Measurements from ENCODE around the gene VAPB. TPM values are rescaled to one million over a fixed set of nuclear protein-coding genes. Genes with fewer than 3 reads are reported as not detected.

Gene VAPB
- total RNA-seq, 1 experiment from 2014 or later, result 65.1 TPM

DNA sequence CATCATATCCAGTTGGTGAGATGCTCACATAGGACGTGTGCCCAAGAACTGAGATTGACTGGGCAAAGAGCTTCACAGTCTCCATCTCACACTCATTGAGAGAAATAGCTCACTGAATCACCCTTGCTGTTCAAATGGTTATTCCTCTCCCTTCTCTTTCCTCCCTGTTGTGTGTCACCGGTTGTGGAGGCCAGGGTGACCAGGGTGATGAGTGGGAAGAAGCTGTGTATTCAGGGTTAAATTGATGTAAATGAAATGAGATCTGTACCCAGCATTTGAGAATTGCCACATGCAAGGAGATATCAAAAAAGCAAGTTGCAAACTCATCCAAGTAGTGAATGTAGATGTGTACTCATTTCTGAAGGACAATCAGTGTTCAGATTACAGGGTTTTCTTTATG, 36.6 kb upstream of the VAPB start:
- H2BK20ac ChIP-seq (ENCODE audit: low read depth, low read length, poor library complexity, severe bottlenecking), result no peak overlapping the region
- H2BK5ac ChIP-seq (ENCODE audit: insufficient read length, low read length), result no peak overlapping the region
- H2AFZ ChIP-seq (ENCODE audit: low read length), result no peak overlapping the region
- no peak overlapping the region for H3K18ac ChIP-seq (ENCODE audit: insufficient read length, low read depth, low read length)
- H3K79me2 ChIP-seq (ENCODE audit: insufficient read depth, low read length), result no peaks in the 10 kb centered on the region
- H3K4me2 ChIP-seq (ENCODE audit: insufficient read depth, insufficient read length, low read length), result no peak overlapping the region
- no peak overlapping the region for H3K27ac ChIP-seq (ENCODE audit: insufficient read length, low read depth, low read length)
- H3K56ac ChIP-seq (ENCODE audit: insufficient read length, low read depth, low read length), result no peak overlapping the region
- no peak for DNase-seq
- H2AK5ac ChIP-seq (ENCODE audit: insufficient read length, low read length), result no peak overlapping the region
- no peaks in the 10 kb centered on the region for H3K4me1 ChIP-seq (ENCODE audit: insufficient read depth, low read length)
- no peaks in the 10 kb centered on the region; the same call in 1 of the 2 replicates for H3K27me3 ChIP-seq (ENCODE audit: insufficient read depth, low read length)
- no peak overlapping the region for H4K5ac ChIP-seq (ENCODE audit: insufficient read length, low read depth, low read length)
- H3K4ac ChIP-seq (ENCODE audit: low read depth, low read length), result no peak overlapping the region
- no peak overlapping the region for H4K91ac ChIP-seq (ENCODE audit: insufficient read length, low read depth, low read length)
- H3K14ac ChIP-seq (ENCODE audit: insufficient read depth, low read length), result no peak overlapping the region
- H3K23ac ChIP-seq (ENCODE audit: insufficient read length, low read depth, low read length), result no peak overlapping the region
- H3K23me2 ChIP-seq (ENCODE audit: insufficient read length, low read depth, low read length, poor library complexity, severe bottlenecking), result no peaks in the 10 kb centered on the region
- H2BK12ac ChIP-seq (ENCODE audit: insufficient read length, low read depth, low read length), result no peak overlapping the region
- TF ChIP-seq, protein P1, sequence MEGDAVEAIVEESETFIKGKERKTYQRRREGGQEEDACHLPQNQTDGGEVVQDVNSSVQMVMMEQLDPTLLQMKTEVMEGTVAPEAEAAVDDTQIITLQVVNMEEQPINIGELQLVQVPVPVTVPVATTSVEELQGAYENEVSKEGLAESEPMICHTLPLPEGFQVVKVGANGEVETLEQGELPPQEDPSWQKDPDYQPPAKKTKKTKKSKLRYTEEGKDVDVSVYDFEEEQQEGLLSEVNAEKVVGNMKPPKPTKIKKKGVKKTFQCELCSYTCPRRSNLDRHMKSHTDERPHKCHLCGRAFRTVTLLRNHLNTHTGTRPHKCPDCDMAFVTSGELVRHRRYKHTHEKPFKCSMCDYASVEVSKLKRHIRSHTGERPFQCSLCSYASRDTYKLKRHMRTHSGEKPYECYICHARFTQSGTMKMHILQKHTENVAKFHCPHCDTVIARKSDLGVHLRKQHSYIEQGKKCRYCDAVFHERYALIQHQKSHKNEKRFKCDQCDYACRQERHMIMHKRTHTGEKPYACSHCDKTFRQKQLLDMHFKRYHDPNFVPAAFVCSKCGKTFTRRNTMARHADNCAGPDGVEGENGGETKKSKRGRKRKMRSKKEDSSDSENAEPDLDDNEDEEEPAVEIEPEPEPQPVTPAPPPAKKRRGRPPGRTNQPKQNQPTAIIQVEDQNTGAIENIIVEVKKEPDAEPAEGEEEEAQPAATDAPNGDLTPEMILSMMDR (conservative IDR thresholded peaks at IDR 0.05), result no peak
- H2BK120ac ChIP-seq (ENCODE audit: low read depth, low read length, poor library complexity, severe bottlenecking), result no peak overlapping the region
- no peak overlapping the region for H3K27ac Mint-ChIP-seq
- H3K27me3 Mint-ChIP-seq (ENCODE audit: low read depth), result no peaks in the 10 kb centered on the region
- H3K9ac ChIP-seq (ENCODE audit: extremely low read depth, insufficient read length, low read length), result no peak overlapping the region
- no peaks in the 10 kb centered on the region for H4K20me1 ChIP-seq (ENCODE audit: control insufficient read depth, insufficient read depth, insufficient read length)
- H3K9me3 ChIP-seq (ENCODE audit: control insufficient read depth, low read depth, low read length), result no peaks in the 10 kb centered on the region
- H3T11ph ChIP-seq (ENCODE audit: low read length), result no peak overlapping the region
- H2BK15ac ChIP-seq (ENCODE audit: low read depth, low read length), result no peak overlapping the region
- no CpG with 5 or more reads among the region's 2 CpGs for WGBS (ENCODE audit: extremely low coverage, insufficient read length, low lambda C conversion rate)
- no peaks in the 10 kb centered on the region for H3K9me3 Mint-ChIP-seq
- H3K4me1 Mint-ChIP-seq, result no peaks in the 10 kb centered on the region
- no peak overlapping the region for H3K4me3 Mint-ChIP-seq
- H3K79me1 ChIP-seq (ENCODE audit: insufficient read depth, low read depth, low read length, poor library complexity, severe bottlenecking), result no peaks in the 10 kb centered on the region
- peaks cover 3 to 23% (median 13%) of the 10 kb centered on the region in 3 experiments; a peak in 6 of 7 replicates for H3K36me3 Mint-ChIP-seq (ENCODE audit: insufficient read depth in 1 of 3, low read depth in 3 of 3)
- H4K8ac ChIP-seq (replicated peaks; ENCODE audit: insufficient read length, low read depth, low read length), result no peak overlapping the region
